ENCODE data around the gene PIGZ.

PIGZ gene

DNA sequence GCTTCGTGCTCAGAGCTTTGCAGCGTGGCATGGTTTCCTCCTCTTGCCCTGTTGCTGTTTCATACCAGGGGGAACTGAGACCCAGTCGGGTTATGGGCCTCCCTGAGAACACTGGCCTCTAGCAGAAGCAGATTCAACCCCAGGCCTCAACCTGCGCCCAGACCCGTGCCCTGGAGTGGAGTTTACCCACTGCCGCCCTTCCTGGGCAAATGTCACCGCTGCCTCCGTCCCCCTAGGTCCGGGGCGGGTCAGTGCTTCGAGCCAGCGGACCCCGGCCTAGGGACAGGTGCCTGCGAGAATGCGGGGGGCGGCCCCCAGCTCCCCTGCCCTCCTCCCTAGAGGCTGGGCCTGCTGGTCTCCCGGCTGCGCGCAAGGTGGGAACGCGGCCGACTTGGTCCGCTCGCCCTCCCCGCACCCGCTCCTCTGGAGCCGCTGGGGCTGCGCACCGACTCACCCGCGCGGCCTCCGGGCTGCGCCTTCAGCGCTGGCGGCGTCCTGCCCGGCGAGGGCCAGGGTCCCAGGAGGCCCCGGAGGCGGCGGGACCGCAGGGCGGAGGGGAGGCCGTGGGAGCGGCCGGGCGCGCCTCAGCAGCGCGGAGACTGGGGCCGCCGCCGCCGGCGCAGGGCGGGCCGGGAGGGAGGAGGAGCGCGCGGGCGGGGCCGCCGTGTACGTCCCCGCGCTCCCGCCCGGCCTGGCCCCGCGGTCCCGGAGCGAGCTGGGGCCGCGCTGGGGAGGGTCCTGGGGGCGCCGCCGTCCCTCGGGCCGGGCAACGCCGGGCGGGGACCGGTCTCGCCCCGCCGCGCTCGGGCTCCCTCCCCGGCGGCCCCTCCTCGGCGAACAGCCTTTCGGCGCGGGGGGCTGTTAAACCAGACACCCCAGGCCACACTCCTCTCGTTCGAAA, at the start of gene PIGZ:
PIGZ (minus strand) TSS at position 601 of the 901 bp plus-strand sequence. CDS start 16,802 bp downstream, outside the sequence.
- DNase-seq (ENCODE audit: low read depth, low spot score), result no peak

DNA sequence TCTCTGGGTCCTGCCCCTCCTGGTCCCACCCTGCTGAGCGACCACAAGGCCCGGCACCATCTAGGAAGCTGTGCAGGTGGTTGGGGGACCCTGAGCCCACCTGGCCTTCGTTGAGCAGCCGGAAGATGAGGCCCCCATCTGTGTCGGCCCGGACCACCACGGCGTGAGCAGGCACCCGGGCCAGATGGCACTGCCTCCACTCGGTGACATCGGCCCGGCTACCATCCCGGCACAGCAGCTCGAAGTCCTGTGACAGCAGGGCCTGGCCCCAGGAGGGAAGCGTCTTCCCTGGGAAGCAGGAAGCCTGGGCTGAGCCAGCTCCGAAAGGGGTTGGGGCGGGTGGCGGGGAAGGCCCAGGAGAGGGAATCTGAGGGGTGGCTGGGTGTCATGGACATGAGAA, 48.4 kb upstream of the PIGZ start:
- no peak for DNase-seq (ENCODE audit: low read depth, low spot score)

GRCh38 chr3:197015790-197016736, 47.4 kb upstream of the PIGZ start:
- no peak for DNase-seq (ENCODE audit: low read depth, low spot score)

DNA sequence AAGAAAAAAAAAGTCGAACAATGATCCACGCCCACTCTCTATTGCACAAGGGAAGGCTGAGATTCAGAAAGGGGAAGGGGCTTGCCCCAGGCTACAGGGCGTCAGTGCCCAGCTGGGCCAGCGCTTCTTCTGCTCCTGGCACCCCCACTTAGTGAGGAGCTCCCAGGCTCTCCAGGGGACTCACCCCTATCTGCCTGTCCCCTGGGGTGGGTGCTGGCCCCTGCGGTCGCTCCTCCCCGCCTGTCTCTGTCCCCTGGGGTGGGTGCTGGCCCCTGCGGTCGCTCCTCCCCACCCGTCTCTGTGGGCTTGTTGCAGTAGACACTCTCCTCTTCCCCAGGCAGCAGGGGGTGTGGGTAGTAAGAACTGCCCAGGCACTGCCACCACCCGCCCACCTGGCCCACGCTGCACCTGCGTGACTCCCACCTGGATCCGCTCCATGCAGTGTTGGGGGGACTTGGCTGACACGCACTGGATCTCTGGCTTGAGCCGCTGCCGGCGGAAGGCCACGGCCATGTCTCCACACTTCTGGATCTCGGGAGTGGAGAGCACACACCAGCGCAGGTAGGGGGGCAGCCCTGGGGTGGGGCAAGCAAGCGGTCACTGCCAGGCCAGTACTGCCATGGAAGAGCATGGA, 46.4 kb upstream of the PIGZ start:
- no peak for DNase-seq (ENCODE audit: low read depth, low spot score)

- DNase-seq (ENCODE audit: low read depth, low spot score), result no peak
These were observed 45.4 kb upstream of the PIGZ start for GRCh38 chr3:197014024-197014423.

- no peak for DNase-seq (ENCODE audit: low read depth, low spot score)
These were observed 43.9 kb upstream of the PIGZ start for GRCh38 chr3:197012540-197012883.

GRCh38 chr3:197011780-197012539, 43.3 kb upstream of the PIGZ start:
- no peak for DNase-seq (ENCODE audit: low read depth, low spot score)

- DNase-seq (ENCODE audit: low read depth, low spot score), result no peak
These were observed 42.1 kb upstream of the PIGZ start for GRCh38 chr3:197010556-197011351.

DNA sequence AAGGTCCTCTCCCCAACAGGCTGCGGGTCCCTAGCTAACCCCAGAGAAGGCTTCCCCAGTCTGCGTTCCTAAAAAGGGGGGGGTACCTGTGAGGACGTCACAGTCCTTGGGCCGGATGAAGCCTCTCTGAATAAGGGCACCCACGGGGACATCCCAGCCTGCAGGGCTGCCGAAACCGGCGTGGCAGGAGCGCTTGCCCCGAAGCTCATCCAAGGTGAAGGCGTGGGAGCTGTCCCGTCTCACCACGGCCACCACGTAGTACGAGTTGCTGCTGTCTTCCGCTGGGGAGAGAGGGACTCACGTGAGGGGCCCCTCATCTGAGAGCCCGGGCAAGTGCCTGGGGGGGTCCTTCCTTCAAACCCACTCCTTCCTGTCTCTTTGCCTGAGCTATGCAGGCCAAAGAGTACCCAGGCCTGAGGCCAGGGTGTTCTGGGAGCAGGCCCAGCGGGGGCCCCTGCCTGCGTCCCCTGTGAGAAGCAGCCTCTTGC, 40.9 kb upstream of the PIGZ start:
- DNase-seq (ENCODE audit: low read depth, low spot score), result no peak

- DNase-seq (ENCODE audit: low read depth, low spot score), result no peak
These were observed 40.0 kb upstream of the PIGZ start for GRCh38 chr3:197008436-197009209.

GRCh38 chr3:197007953-197008352, 39.3 kb upstream of the PIGZ start:
- DNase-seq (ENCODE audit: low read depth, low spot score), result no peak

DNA sequence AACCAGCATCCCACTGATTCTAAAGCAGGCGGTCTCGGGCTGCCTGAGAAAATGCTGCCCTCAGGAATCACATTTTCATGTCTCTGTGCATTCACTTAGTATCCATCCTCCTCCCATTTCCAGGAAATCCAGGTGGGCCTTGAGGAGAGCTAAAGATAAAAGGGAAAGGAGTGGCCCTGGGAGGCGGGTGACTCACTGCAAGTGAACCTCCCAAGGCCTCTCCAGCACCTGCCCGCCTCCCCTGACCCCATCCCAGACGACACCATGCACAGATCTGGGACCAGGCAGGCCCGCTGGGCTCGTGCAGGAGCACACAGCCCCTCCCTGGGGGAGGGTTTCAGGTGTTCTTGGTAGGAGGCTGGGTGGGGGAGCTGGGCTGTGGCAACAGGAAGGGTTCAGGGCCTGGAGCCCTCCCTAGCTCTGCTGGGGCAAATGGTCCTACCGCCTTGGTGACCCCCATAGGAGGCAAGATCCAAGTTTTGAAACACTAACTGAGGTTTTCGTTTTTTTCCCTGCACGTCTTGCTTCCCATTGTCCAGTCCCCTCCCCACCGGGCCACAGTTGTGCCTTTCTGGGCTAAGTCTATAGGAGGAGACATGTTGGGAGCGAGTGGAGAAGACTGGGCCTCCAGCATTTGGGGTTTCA, 38.8 kb upstream of the PIGZ start:
- DNase-seq (ENCODE audit: low read depth, low spot score), result no peak

DNA sequence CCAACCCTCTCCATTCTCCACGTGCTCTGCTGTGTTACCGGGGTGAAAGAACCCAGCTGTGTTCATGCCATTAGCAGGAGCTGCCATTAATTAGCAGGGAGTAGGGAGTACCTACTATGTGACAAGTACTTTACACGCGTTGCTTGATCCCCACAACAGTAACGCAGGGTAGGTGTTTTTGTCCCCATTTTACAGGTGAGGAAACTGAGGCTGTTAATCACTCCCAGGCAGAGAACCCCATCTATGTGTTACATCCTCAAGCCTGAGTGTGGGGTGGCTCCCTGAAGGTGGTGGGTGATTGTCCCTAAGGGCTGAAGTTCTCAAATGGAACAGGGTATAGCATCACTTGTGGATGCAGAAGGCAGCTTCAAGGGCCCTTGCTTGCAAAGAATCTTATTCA, 38.2 kb upstream of the PIGZ start:
- DNase-seq (ENCODE audit: low read depth, low spot score), result no peak

DNA sequence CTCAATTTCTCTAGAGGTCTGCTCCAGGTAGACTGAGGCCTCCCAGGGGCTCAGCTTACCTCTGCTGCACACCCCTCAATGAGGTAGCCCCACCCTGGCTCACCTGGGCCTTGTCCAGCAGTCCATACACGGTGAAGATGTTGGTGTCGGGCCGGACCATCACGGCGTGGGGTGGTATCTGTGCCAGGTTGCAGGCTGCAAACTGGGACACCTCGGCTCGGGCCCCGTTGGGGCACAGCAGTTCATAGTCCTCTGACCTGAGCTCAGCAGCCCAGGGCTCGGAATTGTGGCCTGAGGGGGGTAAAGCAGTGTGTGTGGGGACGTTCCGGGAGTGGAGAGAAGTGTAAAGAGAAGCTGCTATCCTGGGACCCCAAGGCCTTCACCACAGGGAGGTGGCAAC, 37.8 kb upstream of the PIGZ start:
- DNase-seq (ENCODE audit: low read depth, low spot score), result no peak

GRCh38 chr3:197003461-197004385, 35.1 kb upstream of the PIGZ start:
- DNase-seq (ENCODE audit: low read depth, low spot score), result no peak

DNA sequence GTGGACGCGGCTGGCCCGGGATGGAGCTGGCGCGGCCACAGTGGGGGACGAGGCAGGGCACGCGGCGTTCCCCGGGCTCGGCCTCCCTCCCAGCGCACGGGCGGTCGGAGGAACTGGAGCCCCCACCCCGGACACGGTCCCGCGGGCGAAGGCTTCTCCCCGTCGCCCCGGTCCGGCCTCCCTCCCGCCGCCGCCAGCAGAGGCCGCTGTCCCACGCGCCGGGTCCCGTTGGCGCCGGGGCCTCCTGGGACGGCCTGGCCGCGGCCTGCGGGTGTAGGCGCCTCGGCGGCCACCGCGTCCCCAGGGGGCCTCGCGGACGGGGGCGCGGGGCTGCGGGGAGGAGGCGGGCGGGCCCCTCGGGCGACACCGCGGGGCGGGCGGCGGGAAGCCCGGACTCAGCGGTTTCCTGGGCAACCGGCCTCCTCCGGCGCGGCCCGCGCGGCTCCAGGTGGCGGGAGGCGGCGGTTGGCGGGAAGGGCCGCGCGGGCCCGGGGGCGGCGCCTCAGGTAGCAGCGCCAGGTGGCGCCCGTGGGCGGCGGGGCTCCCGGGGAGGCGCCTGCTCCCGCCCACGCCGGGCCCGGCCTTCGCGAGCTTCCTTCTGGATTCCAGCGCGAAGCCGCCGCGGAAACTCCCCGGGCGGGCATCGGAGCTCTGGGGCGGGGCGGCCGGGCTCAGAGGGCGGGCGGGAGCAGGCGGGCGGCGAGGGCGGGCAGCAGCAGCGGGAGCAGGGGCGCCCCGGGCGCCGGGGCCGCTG, 34.2 kb upstream of the PIGZ start:
- peak; percentile 49 for DNase-seq (ENCODE audit: low read depth, low spot score)
